K562 (cell line): ENCODE results near the gene LBHD1. TPM values are rescaled to one million over a fixed set of nuclear protein-coding genes. Genes with fewer than 3 reads are reported as not detected.

ENCODE experiments used
- CHD4 ChIP-seq: fragments of 200-600 bp; sonication (generic); IDR thresholded peaks from 3 replicates; pipeline ENCODE4 v1.6.1; 2012; ENCODE audit warnings: low read depth, mild to moderate bottlenecking, mixed read lengths, low read length, inconsistent platforms; ENCODE audit not compliant: insufficient read depth, insufficient replicate concordance, poor library complexity, severe bottlenecking
- ETS1 ChIP-seq: conservative IDR thresholded peaks from 2 replicates; pipeline ENCODE4 v1.6.1; 2011; ENCODE audit warnings: low read depth, mild to moderate bottlenecking, low read length; ENCODE audit not compliant: control insufficient read depth
- FUS ChIP-seq: fragments of 200-400 bp; formaldehyde crosslinking; optimal IDR thresholded peaks from 2 replicates; pipeline ENCODE3; 2017; ENCODE audit warnings: low read depth, low read length
- HMGN3 ChIP-seq: IDR thresholded peaks from 2 replicates; pipeline ENCODE4 v1.6.1; 2011; ENCODE audit warnings: borderline replicate concordance, low read depth, mild to moderate bottlenecking, mixed read lengths, low read length; ENCODE audit not compliant: insufficient read length; ENCODE audit errors: extremely low read depth
- NKRF ChIP-seq: fragments of 450-650 bp; IDR thresholded peaks from 2 replicates; pipeline ENCODE4 v1.6.1; 2016; ENCODE audit warnings: borderline replicate concordance
- NRF1 ChIP-seq, 2 experiments: fragments of 450-650 bp; IDR thresholded peaks in 1 of 2; conservative IDR thresholded peaks in 1 of 2; 2 replicates each; pipeline ENCODE4 v1.6.1; 2014; ENCODE audit warnings: mild to moderate bottlenecking in 2 of 2
- RNF2 ChIP-seq: sonication (generic); IDR thresholded peaks from 2 replicates; pipeline ENCODE4 v1.6.1; 2016
- ZFX ChIP-seq: sonication (generic); formaldehyde crosslinking; IDR thresholded peaks from 2 replicates; pipeline ENCODE4 v1.8.0; 2022; ENCODE audit warnings: mild to moderate bottlenecking, missing genetic modification reagents, moderate library complexity
- ZNF121 ChIP-seq: sonication (generic); formaldehyde crosslinking; conservative IDR thresholded peaks from 2 replicates; pipeline ENCODE4 v1.8.0; 2022; ENCODE audit warnings: missing genetic modification reagents
- polyA plus RNA-seq, 8 experiments: library from polyadenylated mRNA; depleted of rRNA in 4 of 8; stranded (reverse) in 5 of 8; unstranded in 3 of 8; fragments of >200 nt; fragmentation: Nextera tagmentation in 2 of 8; fragmentation: Illumina TruSeq in 1 of 8; extraction: Ambion mirVana in 2 of 8; extraction: Trizol in 1 of 8; gene quantifications; 2 replicates each; pipeline versions ENCODE4 v1.2.1 to v1.2.3, GENCODE V29; 2011 to 2014; ENCODE audit warnings: inconsistent platforms in 1 of 8, missing spikeins in 1 of 8
- total RNA-seq, 7 experiments: library from RNA; depleted of rRNA in 6 of 7; stranded (reverse); fragments of >200 nt in 6 of 7; fragmentation: Illumina TruSeq in 2 of 7; extraction: Trizol in 2 of 7; gene quantifications; 2 replicates each; pipeline versions ENCODE4 v1.2.1 to v1.2.3, GENCODE V29; 2011 to 2021; ENCODE audit warnings: low replicate concordance in 1 of 7
- TF ChIP-seq, protein P1 (sequence below): fragments of 450-650 bp; conservative IDR thresholded peaks from 2 replicates; pipeline ENCODE4 v1.6.1; 2016; ENCODE audit warnings: missing genetic modification characterization, low read depth, mild to moderate bottlenecking, control low read depth, missing compliant biosample characterization
- TF ChIP-seq, protein P2 (sequence below): sonication (generic); formaldehyde crosslinking; IDR thresholded peaks from 2 replicates; pipeline ENCODE4 v1.5.0; 2020; ENCODE audit warnings: missing genetic modification reagents

Gene LBHD1
- total and polyA plus RNA-seq, 9 of the 15 experiments (the other 6 are each of a cell fraction or from before 2014, with no cell fraction given) = 2.6 to 28.0 (median 12.5) TPM

DNA sequence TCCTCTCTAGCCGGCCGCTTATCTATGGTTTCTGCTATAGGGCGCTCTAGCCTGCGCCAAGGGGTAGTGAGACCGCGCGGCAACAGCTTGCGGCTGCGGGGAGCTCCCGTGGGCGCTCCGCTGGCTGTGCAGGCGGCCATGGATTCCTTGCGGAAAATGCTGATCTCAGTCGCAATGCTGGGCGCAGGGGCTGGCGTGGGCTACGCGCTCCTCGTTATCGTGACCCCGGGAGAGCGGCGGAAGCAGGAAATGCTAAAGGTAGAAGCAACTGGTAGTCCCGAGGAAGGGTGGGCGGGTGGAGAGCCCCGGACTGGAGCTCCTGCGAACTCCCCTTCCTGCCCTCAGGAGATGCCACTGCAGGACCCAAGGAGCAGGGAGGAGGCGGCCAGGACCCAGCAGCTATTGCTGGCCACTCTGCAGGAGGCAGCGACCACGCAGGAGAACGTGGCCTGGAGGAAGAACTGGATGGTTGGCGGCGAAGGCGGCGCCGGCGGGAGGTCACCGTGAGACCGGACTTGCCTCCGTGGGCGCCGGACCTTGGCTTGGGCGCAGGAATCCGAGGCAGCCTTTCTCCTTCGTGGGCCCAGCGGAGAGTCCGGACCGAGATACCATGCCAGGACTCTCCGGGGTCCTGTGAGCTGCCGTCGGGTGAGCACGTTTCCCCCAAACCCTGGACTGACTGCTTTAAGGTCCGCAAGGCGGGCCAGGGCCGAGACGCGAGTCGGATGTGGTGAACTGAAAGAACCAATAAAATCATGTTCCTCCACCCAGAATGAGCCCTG is at the start of gene LBHD1, which contains the start of gene UQCC3 (continued):
- TF ChIP-seq ZNF121 (CRISPR knock-in tag) (no peak), ZFX (CRISPR knock-in tag) (peak; percentile 36), RNF2 (0 out of 2 replicates have a peak, but pooled peaks have one; percentile 45), HMGN3 (peak; percentile 64), NKRF (0 out of 2 replicates have a peak, but pooled peaks have one; percentile 7), ETS1 (peak; percentile 41; the same call in 1 of the 2 replicates), NRF1 (conservative IDR thresholded peaks at IDR 0.05 in 1 of 2, IDR thresholded peaks at IDR 0.05 in 1 of 2) (peak; percentile 75 to 76), CHD4 (no peak), FUS (no peak)
- TF ChIP-seq, protein P1, sequence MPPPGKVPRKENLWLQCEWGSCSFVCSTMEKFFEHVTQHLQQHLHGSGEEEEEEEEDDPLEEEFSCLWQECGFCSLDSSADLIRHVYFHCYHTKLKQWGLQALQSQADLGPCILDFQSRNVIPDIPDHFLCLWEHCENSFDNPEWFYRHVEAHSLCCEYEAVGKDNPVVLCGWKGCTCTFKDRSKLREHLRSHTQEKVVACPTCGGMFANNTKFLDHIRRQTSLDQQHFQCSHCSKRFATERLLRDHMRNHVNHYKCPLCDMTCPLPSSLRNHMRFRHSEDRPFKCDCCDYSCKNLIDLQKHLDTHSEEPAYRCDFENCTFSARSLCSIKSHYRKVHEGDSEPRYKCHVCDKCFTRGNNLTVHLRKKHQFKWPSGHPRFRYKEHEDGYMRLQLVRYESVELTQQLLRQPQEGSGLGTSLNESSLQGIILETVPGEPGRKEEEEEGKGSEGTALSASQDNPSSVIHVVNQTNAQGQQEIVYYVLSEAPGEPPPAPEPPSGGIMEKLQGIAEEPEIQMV (tag) = 0 out of 2 replicates have a peak, but pooled peaks have one; percentile 42
- TF ChIP-seq, protein P2, sequence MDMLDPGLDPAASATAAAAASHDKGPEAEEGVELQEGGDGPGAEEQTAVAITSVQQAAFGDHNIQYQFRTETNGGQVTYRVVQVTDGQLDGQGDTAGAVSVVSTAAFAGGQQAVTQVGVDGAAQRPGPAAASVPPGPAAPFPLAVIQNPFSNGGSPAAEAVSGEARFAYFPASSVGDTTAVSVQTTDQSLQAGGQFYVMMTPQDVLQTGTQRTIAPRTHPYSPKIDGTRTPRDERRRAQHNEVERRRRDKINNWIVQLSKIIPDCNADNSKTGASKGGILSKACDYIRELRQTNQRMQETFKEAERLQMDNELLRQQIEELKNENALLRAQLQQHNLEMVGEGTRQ (CRISPR knock-in tag) = no peak
